Measurements from ENCODE around the gene AGPAT3. TPM values are rescaled to one million over a fixed set of nuclear protein-coding genes. Genes with fewer than 3 reads are reported as not detected.

The AGPAT3 gene
- total RNA-seq, 1 experiment from 2014 or later, result 14.7 TPM

GRCh38 chr21:43858806-43859648 is 6.0 kb upstream of the AGPAT3 start:
- DNase-seq (ENCODE audit: low spot score), result no peak
- in situ Hi-C loops (cut with HindIII; ENCODE audit: low sequenced_read_pairs), result no loop called here

GRCh38 chr21:43859747-43860214 is 5.2 kb upstream of the AGPAT3 start:
- DNase-seq (ENCODE audit: low spot score), result peak; percentile 18
- in situ Hi-C loops (cut with HindIII; ENCODE audit: low sequenced_read_pairs), result no loop called here

GRCh38 chr21:43861706-43862105 is 3.3 kb upstream of the AGPAT3 start:
- no peak for DNase-seq (ENCODE audit: low spot score)
- in situ Hi-C loops (cut with HindIII; ENCODE audit: low sequenced_read_pairs), result no loop called here

- in situ Hi-C loops (cut with HindIII; ENCODE audit: low sequenced_read_pairs), result no loop called here
- DNase-seq (ENCODE audit: low spot score), result peak; percentile 38
These were observed 586 bp upstream of the AGPAT3 start for GRCh38 chr21:43864313-43864961.

GRCh38 chr21:43865540-43866259 is 677 bp downstream of the AGPAT3 start:
- DNase-seq (ENCODE audit: low spot score), result no peak
- in situ Hi-C loops (cut with HindIII; ENCODE audit: low sequenced_read_pairs), result no loop called here

- peak; percentile 58 for DNase-seq (ENCODE audit: low spot score)
- in situ Hi-C loops (cut with HindIII; ENCODE audit: low sequenced_read_pairs), result no loop called here
These were observed 1.2 kb downstream of the AGPAT3 start for GRCh38 chr21:43866260-43866629.

GRCh38 chr21:43866659-43867331 is 1.8 kb downstream of the AGPAT3 start:
- in situ Hi-C loops (cut with HindIII; ENCODE audit: low sequenced_read_pairs), result no loop called here
- DNase-seq (ENCODE audit: low spot score), result no peak

- in situ Hi-C loops (cut with HindIII; ENCODE audit: low sequenced_read_pairs), result no loop called here
- DNase-seq (ENCODE audit: low spot score), result peak; percentile 3
These were observed 2.3 kb downstream of the AGPAT3 start for GRCh38 chr21:43867332-43867703.

- in situ Hi-C loops (cut with HindIII; ENCODE audit: low sequenced_read_pairs), result no loop called here
These were observed 2.9 kb downstream of the AGPAT3 start for GRCh38 chr21:43867948-43868347.

GRCh38 chr21:43868461-43868860 is 3.4 kb downstream of the AGPAT3 start:
- DNase-seq (ENCODE audit: low spot score), result peak; percentile 24
- in situ Hi-C loops (cut with HindIII; ENCODE audit: low sequenced_read_pairs), result no loop called here

More at GRCh38 chr21:43867948-43868347, 2.9 kb downstream of the AGPAT3 start:
- DNase-seq (ENCODE audit: low spot score), result no peak

- in situ Hi-C loops (cut with HindIII; ENCODE audit: low sequenced_read_pairs), result no loop called here
- DNase-seq (ENCODE audit: low spot score), result no peak
These were observed 4.7 kb downstream of the AGPAT3 start for GRCh38 chr21:43869486-43870325.

- DNase-seq (ENCODE audit: low spot score), result no peak
- in situ Hi-C loops (cut with HindIII; ENCODE audit: low sequenced_read_pairs), result no loop called here
These were observed 6.5 kb downstream of the AGPAT3 start for GRCh38 chr21:43871487-43871886.

- in situ Hi-C loops (cut with HindIII; ENCODE audit: low sequenced_read_pairs), result no loop called here
These were observed 7.6 kb downstream of the AGPAT3 start for GRCh38 chr21:43872531-43873197.

GRCh38 chr21:43873673-43874072 is 8.7 kb downstream of the AGPAT3 start:
- in situ Hi-C loops (cut with HindIII; ENCODE audit: low sequenced_read_pairs), result no loop called here
- DNase-seq (ENCODE audit: low spot score), result no peak

More at GRCh38 chr21:43872531-43873197, 7.6 kb downstream of the AGPAT3 start:
- no peak for DNase-seq (ENCODE audit: low spot score)

- no peak for DNase-seq (ENCODE audit: low spot score)
- in situ Hi-C loops (cut with HindIII; ENCODE audit: low sequenced_read_pairs), result no loop called here
These were observed 9.2 kb downstream of the AGPAT3 start for GRCh38 chr21:43874085-43874805.

GRCh38 chr21:43876605-43877004 is 11.6 kb downstream of the AGPAT3 start:
- in situ Hi-C loops (cut with HindIII; ENCODE audit: low sequenced_read_pairs), result no loop called here

GRCh38 chr21:43877936-43878575 is 13.0 kb downstream of the AGPAT3 start:
- DNase-seq (ENCODE audit: low spot score), result no peak
- in situ Hi-C loops (cut with HindIII; ENCODE audit: low sequenced_read_pairs), result no loop called here

More at GRCh38 chr21:43876605-43877004, 11.6 kb downstream of the AGPAT3 start:
- no peak for DNase-seq (ENCODE audit: low spot score)

Measured in G401 (cell line).